ENCODE measurements around the gene GRHL3. TPM values are rescaled to one million over a fixed set of nuclear protein-coding genes. Genes with fewer than 3 reads are reported as not detected.

Gene GRHL3
- total RNA-seq, 1 donor from 2014 or later, result not detected

DNA sequence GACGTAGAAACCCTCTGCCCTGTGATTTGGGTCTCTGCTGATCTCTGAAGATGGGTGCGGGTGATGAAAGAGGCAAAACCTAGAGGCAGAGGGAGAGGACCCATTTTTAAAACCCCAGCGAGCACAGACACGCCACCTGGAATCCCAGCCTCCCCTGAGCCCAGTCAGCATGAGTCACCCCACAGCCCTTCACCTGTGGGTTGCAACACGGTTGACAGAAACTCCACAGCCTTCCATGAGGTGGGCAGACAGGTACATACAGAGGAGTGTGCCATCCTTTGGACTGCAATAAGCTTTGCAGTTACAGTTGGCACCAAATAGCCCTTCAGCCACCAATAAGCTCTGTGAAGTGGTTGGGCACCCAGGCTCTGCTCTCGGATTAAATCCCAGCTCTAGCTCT, 2.1 kb upstream of the GRHL3 start:
- no peak for DNase-seq (ENCODE audit: low read depth in 2 of 2)

DNA sequence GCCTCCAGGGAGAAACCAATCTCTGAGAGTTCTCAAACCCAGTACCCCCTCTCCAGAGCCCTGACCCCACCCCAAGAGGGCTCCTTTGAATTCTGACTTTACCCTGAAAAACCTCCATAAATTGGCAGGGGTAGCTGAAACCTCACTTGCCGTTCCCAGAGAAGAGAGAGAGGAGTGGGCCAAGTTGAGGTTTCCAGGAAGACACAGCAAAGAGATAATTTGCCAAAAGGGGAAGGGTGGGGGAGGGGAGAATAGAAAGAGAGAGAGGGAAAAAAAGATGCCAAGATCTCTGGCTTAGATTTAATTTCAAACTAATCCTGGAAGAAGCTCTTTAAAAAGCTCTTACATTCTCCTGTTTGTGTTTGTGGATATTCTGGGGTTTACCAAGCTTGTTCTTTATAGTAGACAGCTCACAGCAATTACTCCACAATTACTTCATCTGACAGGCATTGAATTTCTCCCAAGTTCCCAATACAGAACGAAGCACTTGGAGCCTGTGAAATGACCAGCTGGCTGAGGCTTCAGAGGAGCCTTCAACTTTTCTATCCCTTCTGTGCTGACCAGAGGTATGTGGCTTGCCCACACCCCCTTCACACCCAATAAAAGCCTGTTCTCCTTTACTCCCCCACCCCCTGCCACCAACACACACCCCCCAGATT, 1.1 kb upstream of the GRHL3 start:
- DNase-seq (ENCODE audit: low read depth in 2 of 2), result no peak

- DNase-seq (ENCODE audit: low read depth in 2 of 2), result no peak
Observed at GRCh38 chr1:24318615-24319311, 394 bp upstream of the GRHL3 start.

DNA sequence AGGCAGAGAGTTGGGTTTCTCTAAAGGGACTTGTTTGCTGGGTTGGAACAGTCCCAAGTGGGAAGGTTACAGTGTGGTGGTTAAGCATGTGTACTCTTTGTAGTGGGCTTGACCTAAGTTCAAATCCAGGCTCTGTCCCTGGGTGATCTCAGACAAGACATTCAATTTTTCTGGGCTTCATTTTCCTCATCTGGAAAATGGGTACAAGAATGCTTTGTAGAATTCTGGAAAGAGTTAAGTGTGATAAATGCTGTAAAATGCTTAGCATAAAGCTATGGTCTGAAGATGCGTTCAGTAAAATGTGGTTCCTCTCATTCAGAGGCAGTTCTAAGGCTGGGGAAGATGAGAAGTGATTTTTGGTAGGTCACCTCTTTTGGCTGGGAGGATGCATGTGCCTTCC, 805 bp downstream of the GRHL3 start:
- no peak for DNase-seq (ENCODE audit: low read depth in 2 of 2)

- no peak for DNase-seq (ENCODE audit: low read depth in 2 of 2)
Observed at GRCh38 chr1:24321126-24321525, 2.0 kb downstream of the GRHL3 start.

DNA sequence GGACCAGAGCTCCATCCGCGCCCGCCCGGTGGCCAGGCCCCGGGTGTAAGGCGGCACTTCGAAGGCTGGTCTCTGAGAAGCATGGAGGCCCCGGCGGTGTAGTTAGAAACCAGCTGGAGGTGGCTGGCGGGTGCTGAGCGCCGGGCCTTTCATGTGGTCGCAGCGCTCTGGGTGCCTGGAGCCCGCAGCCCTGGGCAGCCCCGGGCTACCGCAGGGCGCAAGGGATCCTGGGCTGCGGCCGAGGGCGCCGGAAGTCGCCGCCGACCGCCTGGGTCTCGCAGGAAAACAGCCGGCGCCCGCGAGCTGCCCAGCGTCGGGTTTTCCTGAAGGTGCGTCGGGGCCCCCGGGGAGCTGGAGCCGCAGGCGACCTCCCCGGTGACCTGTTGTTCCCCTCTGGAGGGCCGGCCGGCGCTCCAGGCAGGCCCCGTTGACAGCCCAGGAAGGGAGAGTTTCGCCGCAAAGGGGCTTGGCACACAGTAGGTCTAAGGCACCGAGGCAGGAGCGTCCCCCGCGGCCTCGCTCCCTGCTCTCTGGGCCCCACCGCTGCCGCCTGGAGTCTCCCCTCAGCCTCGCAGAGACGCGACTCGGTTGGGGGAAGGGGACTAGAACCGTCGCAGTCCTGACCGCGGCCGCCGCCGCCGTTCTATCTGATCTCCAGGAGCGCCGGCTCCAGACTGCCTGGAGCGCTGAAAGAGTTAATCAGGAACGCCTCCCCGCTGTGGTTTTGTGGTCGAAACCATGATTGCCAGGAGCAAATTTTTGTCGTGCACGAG, 2.7 kb downstream of the GRHL3 start:
- peak in 1 of 2 donors; percentile 17 for DNase-seq (ENCODE audit: low read depth in 2 of 2)

- no peak for DNase-seq (ENCODE audit: low read depth in 2 of 2)
Observed at GRCh38 chr1:24322470-24323177, 3.5 kb downstream of the GRHL3 start.

GRCh38 chr1:24323281-24323680, 4.1 kb downstream of the GRHL3 start:
- no peak for DNase-seq (ENCODE audit: low read depth in 2 of 2)

DNA sequence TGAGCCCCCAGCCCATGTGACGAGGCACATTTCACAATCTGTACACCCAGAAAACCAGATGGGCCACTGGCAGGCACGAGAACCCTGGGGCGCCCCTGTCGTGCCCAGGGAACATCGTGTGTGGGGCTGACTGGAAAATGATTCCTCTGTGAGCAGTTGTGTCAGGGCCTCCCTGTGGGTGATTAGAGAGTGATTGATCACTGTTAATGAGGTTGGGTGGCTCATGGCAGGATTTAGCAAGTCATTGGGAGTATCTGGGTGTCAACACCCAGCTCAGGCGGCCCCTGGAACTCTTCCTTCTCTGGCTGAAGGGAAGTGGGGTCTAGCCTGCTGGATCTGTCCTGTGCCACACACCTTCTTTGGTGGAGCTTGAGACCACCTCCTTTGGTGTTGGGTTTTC, 5.7 kb downstream of the GRHL3 start:
- no peak for DNase-seq (ENCODE audit: low read depth in 2 of 2)

DNA sequence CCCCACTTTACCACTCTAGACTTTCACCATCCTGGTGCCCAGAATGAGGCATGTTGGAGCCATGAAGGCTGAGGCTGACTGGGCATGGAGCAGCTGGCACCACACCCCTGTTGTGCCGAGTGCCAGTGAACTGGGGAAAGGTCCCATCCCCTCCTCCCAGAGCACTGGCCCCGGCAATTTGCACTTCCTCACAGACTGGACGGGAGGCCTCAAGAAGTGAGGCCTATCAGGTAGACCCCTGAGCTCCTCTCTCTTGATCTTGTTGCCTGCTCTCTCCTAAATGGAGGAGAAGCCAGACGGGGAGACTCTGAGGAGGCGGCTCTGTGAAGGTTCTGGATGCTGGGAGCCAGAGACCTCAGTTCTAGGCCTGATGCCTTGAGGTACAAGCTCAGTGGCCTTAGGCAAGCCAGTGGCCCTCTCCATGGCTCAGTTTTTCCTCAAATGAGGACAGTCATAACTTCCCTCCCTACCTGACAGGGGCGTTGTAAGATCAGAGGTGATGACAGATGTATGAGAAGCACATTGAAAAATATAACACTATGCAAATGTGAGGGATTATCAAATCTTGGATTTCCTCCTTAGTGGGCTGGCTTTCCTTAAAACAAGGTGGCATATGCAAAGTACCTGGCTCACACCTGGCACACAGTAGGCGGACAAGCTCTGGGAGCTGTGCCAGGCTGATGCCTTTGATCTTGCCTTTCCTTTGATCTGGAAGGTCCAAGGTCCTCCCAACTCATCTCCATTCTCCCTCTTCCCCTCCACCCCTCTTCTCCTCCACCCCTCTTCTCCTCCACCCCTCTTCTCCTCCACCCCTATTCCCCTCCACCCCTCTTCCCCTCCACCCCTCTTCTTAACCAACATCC, 6.7 kb downstream of the GRHL3 start:
- no peak for DNase-seq (ENCODE audit: low read depth in 2 of 2)

DNA sequence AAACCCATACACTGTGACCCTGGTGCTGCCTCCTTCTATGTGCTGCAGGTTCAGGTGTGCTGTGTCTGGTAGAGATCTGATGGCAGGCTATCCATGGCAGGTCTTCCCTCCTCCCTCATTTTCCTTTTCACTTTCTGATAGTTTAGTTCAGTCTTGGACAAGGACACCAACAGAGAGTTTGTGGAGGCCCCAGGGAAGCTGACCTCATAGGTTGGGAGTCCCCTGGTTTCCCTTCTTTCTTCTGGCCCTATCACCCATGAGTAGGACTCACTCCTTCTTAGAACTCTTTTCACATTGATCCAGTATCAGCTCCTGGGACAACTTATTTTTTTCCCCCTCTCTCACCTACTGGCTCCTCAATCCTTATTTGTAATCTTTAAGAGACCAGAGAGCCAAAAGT, 8.3 kb downstream of the GRHL3 start:
- DNase-seq (ENCODE audit: low read depth in 2 of 2), result no peak

DNA sequence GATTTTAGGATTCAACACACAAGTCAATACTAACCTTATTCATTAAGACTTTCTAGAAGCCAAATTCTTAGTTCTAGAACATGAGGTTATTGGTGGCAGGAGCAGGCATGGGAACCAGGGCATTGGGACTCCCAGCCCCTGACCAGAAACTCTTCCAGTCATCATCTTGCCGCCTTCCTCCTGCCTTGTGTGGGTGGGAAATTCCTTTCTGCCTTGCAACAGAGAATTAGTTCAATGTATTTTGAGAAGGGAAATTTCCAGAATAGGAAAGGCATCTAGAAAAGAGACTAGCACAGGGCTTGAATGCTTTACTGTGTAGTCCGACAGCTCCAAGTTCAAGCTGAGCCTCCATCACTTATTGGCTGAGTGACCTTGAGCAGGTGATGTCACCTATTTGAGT, 8.7 kb downstream of the GRHL3 start:
- DNase-seq (ENCODE audit: low read depth in 2 of 2), result no peak

GRCh38 chr1:24329331-24329730, 10.2 kb downstream of the GRHL3 start:
- no peak for DNase-seq (ENCODE audit: low read depth in 2 of 2)

GRCh38 chr1:24329797-24330543, 10.8 kb downstream of the GRHL3 start:
- no peak for DNase-seq (ENCODE audit: low read depth in 2 of 2)

DNA sequence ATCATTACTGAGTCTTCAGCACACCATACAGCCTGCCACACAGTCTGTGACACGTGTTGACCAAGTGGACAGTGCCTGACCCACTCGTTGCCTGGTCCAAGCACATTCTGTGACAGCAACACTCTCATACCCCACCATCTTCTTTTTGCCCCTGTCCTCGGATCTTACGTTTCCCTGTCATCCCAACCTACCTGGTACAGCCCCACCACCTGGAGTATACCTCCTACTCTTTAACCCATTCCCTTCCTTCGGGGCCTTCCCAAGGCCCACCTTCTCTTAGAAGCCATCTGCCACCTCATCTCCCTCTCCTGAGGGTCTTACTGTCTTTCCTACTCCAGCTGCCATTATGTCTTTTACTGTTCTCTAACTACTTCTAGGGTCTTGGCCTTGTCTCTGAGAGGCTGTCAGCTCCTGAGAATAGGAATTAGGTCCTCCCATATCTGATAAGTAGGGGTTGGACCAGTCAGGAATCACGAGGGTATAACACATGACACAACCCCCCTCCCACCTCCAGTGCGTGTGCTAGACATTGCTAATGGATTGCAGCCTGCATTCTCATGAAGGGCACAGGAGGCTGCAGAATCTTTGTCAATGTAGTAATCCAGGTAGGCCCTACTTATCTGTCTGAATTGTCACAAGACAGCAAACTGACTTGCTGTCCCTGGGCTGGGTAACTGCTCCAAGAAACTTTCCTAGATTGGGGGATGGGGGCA, 13.0 kb downstream of the GRHL3 start:
- no peak for DNase-seq (ENCODE audit: low read depth in 2 of 2)

- no peak for DNase-seq (ENCODE audit: low read depth in 2 of 2)
Observed at GRCh38 chr1:24336075-24336474, 16.9 kb downstream of the GRHL3 start.

- DNase-seq (ENCODE audit: low read depth in 2 of 2), result no peak
Observed at GRCh38 chr1:24337455-24337854, 18.3 kb downstream of the GRHL3 start.

GRCh38 chr1:24338447-24338846, 19.3 kb downstream of the GRHL3 start:
- DNase-seq (ENCODE audit: low read depth in 2 of 2), result no peak

GRCh38 chr1:24339996-24340395, 20.8 kb downstream of the GRHL3 start:
- DNase-seq (ENCODE audit: low read depth in 2 of 2), result no peak

GRCh38 chr1:24340770-24341169, 21.6 kb downstream of the GRHL3 start:
- no peak for DNase-seq (ENCODE audit: low read depth in 2 of 2)
